K562 (cell line): ENCODE data around the gene S100A6. TPM values are rescaled to one million over a fixed set of nuclear protein-coding genes. Genes with fewer than 3 reads are reported as not detected.

ENCODE experiments used
- BRCA1 ChIP-seq, 2 experiments: fragments of 450-650 bp in 1 of 2; sonication (generic) in 1 of 2; formaldehyde crosslinking in 1 of 2; IDR thresholded peaks; 2 replicates each; pipeline versions ENCODE4 v1.5.0 to v1.6.1; 2017 to 2020; ENCODE audit warnings: mild to moderate bottlenecking in 1 of 2, missing genetic modification reagents in 1 of 2
- CBX2 ChIP-seq: fragments of 200-600 bp; sonication (generic); IDR thresholded peaks from one replicate; pipeline ENCODE4 v1.6.1; 2012; ENCODE audit warnings: mild to moderate bottlenecking, low read length, inconsistent platforms; ENCODE audit not compliant: insufficient read depth, poor library complexity, severe bottlenecking
- CREB3L1 ChIP-seq: fragments of 450-650 bp; IDR thresholded peaks from 2 replicates; pipeline ENCODE4 v1.6.1; 2014; ENCODE audit warnings: low read depth, mild to moderate bottlenecking, moderate library complexity, borderline replicate concordance
- MNT ChIP-seq, 2 experiments: fragments of 450-650 bp; conservative IDR thresholded peaks; 2 replicates each; pipeline ENCODE4 v1.6.1; 2017; ENCODE audit warnings: mild to moderate bottlenecking in 2 of 2, moderate library complexity in 2 of 2
- MTA2 ChIP-seq: fragments of 450-650 bp; IDR thresholded peaks from 2 replicates; pipeline ENCODE4 v1.6.1; 2016; ENCODE audit warnings: low read depth
- NR0B1 ChIP-seq: fragments of 450-650 bp; IDR thresholded peaks from one replicate; pipeline ENCODE4 v1.6.1; 2018; ENCODE audit warnings: mild to moderate bottlenecking, moderate library complexity; ENCODE audit not compliant: partially characterized antibody
- POLR3G ChIP-seq: IDR thresholded peaks from 2 replicates; pipeline ENCODE4 v1.6.1; 2011; ENCODE audit not compliant: insufficient read length, insufficient replicate concordance; ENCODE audit errors: extremely low read depth
- RAD21 ChIP-seq, 2 experiments: fragments of 250-450 bp in 1 of 2; fragments of 450-650 bp in 1 of 2; sonication (Bioruptor Pico) in 1 of 2; formaldehyde crosslinking in 1 of 2; IDR thresholded peaks in 1 of 2; conservative IDR thresholded peaks in 1 of 2; 2 replicates each; pipeline versions ENCODE4 v1.4.0 to v1.8.0; 2020 to 2022; ENCODE audit warnings: mild to moderate bottlenecking in 2 of 2, moderate library complexity in 1 of 2
- SAP30 ChIP-seq: fragments of 200-600 bp; sonication (generic); IDR thresholded peaks from 2 replicates; pipeline ENCODE4 v1.6.1; 2012; ENCODE audit warnings: borderline replicate concordance, low read depth, mild to moderate bottlenecking, moderate library complexity, low read length, control low read depth, inconsistent platforms; ENCODE audit not compliant: insufficient read depth, poor library complexity, severe bottlenecking
- SMAD1 ChIP-seq: fragments of 150-350 bp; IDR thresholded peaks from 2 replicates; pipeline ENCODE4 v1.6.1; 2014; ENCODE audit warnings: low read length, low read depth; ENCODE audit not compliant: partially characterized antibody
- STAT5B ChIP-seq: fragments of 250-450 bp; sonication (Bioruptor Pico); IDR thresholded peaks from 2 replicates; pipeline ENCODE4 v1.8.0; 2021; ENCODE audit warnings: mild to moderate bottlenecking, inconsistent platforms
- XRCC5 ChIP-seq: fragments of 200-400 bp; formaldehyde crosslinking; IDR thresholded peaks from 2 replicates; pipeline ENCODE4 v1.6.1; 2017; ENCODE audit warnings: low read depth, mild to moderate bottlenecking, low read length
- ZNF175 ChIP-seq: fragments of 200-800 bp; sonication (Bioruptor generic); IDR thresholded peaks from 2 replicates; pipeline ENCODE4 v1.6.1; 2016; ENCODE audit warnings: low read depth, mild to moderate bottlenecking, missing genetic modification characterization, missing compliant biosample characterization
- ZNF57 ChIP-seq: fragments of 450-650 bp; formaldehyde crosslinking; IDR thresholded peaks from 2 replicates; pipeline ENCODE4 v1.4.0; 2020; ENCODE audit warnings: mild to moderate bottlenecking, moderate library complexity
- ZNF655 ChIP-seq: fragments of 250-450 bp; sonication (Bioruptor Pico); IDR thresholded peaks from 2 replicates; pipeline ENCODE4 v1.5.0; 2021
- ZSCAN29 ChIP-seq: fragments of 450-650 bp; IDR thresholded peaks from 2 replicates; pipeline ENCODE4 v1.6.1; 2017
- polyA plus RNA-seq, 8 experiments: library from polyadenylated mRNA; depleted of rRNA in 4 of 8; stranded (reverse) in 5 of 8; unstranded in 3 of 8; fragments of >200 nt; fragmentation: Nextera tagmentation in 2 of 8; fragmentation: Illumina TruSeq in 1 of 8; extraction: Ambion mirVana in 2 of 8; extraction: Trizol in 1 of 8; gene quantifications; 2 replicates each; pipeline versions ENCODE4 v1.2.1 to v1.2.3, GENCODE V29; 2011 to 2014; ENCODE audit warnings: inconsistent platforms in 1 of 8, missing spikeins in 1 of 8
- total RNA-seq, 7 experiments: library from RNA; depleted of rRNA in 6 of 7; stranded (reverse); fragments of >200 nt in 6 of 7; fragmentation: Illumina TruSeq in 2 of 7; extraction: Trizol in 2 of 7; gene quantifications; 2 replicates each; pipeline versions ENCODE4 v1.2.1 to v1.2.3, GENCODE V29; 2011 to 2021; ENCODE audit warnings: low replicate concordance in 1 of 7

Gene S100A6
- total and polyA plus RNA-seq, 9 of the 15 experiments (the other 6 are each of a cell fraction or from before 2014, with no cell fraction given) = 9.8 to 66.5 (median 23.2) TPM

GRCh38 chr1:153532769-153533599 is 2.8 kb downstream of the S100A6 start (continued):
- no peak for TF ChIP-seq ZNF175 (CRISPR knock-in tag)
- peak; percentile 79; the same call in 1 of the 2 replicates for TF ChIP-seq XRCC5
- peak; percentile 90 to 91 for TF ChIP-seq RAD21 (CRISPR knock-in tag; conservative IDR thresholded peaks at IDR 0.05 in 1 of 2, IDR thresholded peaks at IDR 0.05 in 1 of 2)
- TF ChIP-seq POLR3G = no peak
- TF ChIP-seq STAT5B (CRISPR knock-in tag) = no peak
- TF ChIP-seq NR0B1 = no peak
- TF ChIP-seq CBX2 = no peak
- TF ChIP-seq ZNF57 (CRISPR knock-in tag) = no peak
- TF ChIP-seq BRCA1 (IDR thresholded peaks at IDR 0.05) = no peak
- TF ChIP-seq BRCA1 (CRISPR knock-in tag; IDR thresholded peaks at IDR 0.05) = no peak
- TF ChIP-seq ZNF655 = no peak
- no peak for TF ChIP-seq SAP30
- TF ChIP-seq ZSCAN29 = no peak
- TF ChIP-seq SMAD1 = no peak
- no peak for TF ChIP-seq CREB3L1
- TF ChIP-seq MTA2 = no peak
- TF ChIP-seq MNT (conservative IDR thresholded peaks at IDR 0.05) = 0 out of 4 replicates have a peak, but pooled peaks of 1 of the 2 experiments have one; percentile 15
